Measurements from ENCODE around the gene POU2AF1. TPM values are rescaled to one million over a fixed set of nuclear protein-coding genes. Genes with fewer than 3 reads are reported as not detected.

Gene POU2AF1
- total and polyA plus RNA-seq, 12 donors: 0.03 to 1.7 (median 0.55) TPM; not detected in 6

DNA sequence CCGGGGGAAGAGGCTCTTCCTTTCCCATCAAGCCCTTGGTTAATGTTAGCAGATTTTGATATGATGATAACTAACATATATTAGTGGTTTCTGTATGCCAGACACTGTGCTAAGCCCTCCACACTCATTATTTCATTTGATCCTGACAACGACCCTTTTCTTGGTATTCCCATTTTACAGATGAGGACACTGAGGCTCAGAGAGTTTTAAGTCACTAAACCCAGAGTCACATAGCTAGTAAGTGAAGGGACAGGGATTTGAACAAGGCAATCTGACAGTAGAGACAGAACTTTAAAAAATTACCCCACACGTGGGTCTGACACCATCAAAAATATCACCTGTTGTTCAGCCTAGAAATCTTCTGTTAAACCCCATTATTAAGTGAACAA is 22.4 kb downstream of the POU2AF1 start:
- 74 to 88% (median 78%) methylated on average over 3 of the region's 3 CpGs for WGBS, 4 donors
- Histone ChIP-seq H3K9me3 (replicated peaks in 1 of 3) (no peaks in the 10 kb centered on the region), H3K4me3 (no peak overlapping the region), H3K36me3 (replicated peaks in 1 of 2) (no peaks in the 10 kb centered on the region), H3K27me3 (no peaks in the 10 kb centered on the region), H3K27ac (no peak overlapping the region), H3K4me1 (replicated peaks in 1 of 2) (peaks cover 0 to 7% of the 10 kb centered on the region in 2 donors)
- TF ChIP-seq POLR2A (IDR thresholded peaks at IDR 0.05): no peak
- intact Hi-C loops (cut with DNase I): no loop called here
- no peak for DNase-seq

- no peaks in the 10 kb centered on the region for H3K36me3 ChIP-seq (replicated peaks in 1 of 2)
- H3K9me3 ChIP-seq (replicated peaks in 1 of 3): no peaks in the 10 kb centered on the region
- WGBS, 4 donors: 72 to 81% (median 77%) methylated on average over 5 of the region's 5 CpGs
- no peak overlapping the region for H3K27ac ChIP-seq
- DNase-seq: no peak
- peaks cover 0 to 11% of the 10 kb centered on the region in 2 donors for H3K4me1 ChIP-seq (replicated peaks in 1 of 2)
- no peak overlapping the region for H3K4me3 ChIP-seq
- intact Hi-C loops (cut with DNase I): no loop called here
- no peak for TF ChIP-seq POLR2A (IDR thresholded peaks at IDR 0.05)
- no peak for TF ChIP-seq CTCF (IDR thresholded peaks at IDR 0.05)
- no peaks in the 10 kb centered on the region for H3K27me3 ChIP-seq
Observed at GRCh38 chr11:111355956-111356659, 23.0 kb downstream of the POU2AF1 start.

DNA sequence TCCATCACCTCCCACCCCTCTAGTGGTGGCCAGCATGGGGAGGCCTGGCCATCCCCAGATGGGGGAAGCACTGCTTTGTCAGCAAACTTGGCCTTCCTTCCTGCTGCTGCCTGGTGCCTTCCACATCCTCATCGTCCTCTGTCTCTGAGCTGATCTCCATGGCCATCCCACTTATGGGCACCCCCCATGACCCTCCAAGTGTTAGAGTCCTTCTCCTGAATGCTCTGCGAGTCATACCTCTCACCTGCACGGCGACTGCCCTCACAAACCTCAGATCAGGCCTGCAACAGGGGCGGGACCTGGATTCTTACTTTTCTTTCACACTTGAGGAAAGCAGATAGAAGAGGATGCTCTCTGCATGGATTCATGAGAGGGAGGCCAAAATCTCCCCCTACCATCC is 24.0 kb downstream of the POU2AF1 start:
- no peak for TF ChIP-seq POLR2A (IDR thresholded peaks at IDR 0.05)
- no peak for TF ChIP-seq CTCF (IDR thresholded peaks at IDR 0.05)
- Histone ChIP-seq H3K27ac (no peak overlapping the region), H3K4me1 (replicated peaks in 1 of 2) (peaks cover 0 to 11% of the 10 kb centered on the region in 2 donors), H3K9me3 (replicated peaks in 1 of 3) (no peaks in the 10 kb centered on the region), H3K27me3 (no peaks in the 10 kb centered on the region), H3K4me3 (no peak overlapping the region), H3K36me3 (replicated peaks in 1 of 2) (no peaks in the 10 kb centered on the region)
- no peak for DNase-seq
- WGBS, 4 donors: 80 to 100% (median 95%) methylated on average over 3 to 5 of the region's 5 CpGs
- intact Hi-C loops (cut with DNase I): no loop called here

DNA sequence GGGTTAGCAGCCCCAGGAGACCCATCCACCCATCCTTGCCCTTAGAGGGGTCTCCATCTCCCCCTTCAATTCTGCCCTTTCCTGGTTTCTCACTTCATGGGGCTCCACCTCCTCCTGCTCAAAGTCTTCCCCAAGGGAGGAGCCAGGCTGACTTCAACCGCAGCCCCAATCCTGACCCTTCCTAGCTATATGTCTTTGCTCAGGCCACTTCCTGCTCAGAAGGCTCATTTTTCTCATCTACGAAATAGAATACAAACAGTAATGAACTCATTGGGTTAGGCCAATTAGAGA is 24.5 kb downstream of the POU2AF1 start:
- 89 to 91% (median 90%) methylated on average over 2 of the region's 2 CpGs for WGBS, 4 donors
- no peak overlapping the region for H3K4me3 ChIP-seq
- H3K27ac ChIP-seq: no peak overlapping the region
- H3K4me1 ChIP-seq (replicated peaks in 1 of 2): peaks cover 0 to 11% of the 10 kb centered on the region in 2 donors
- TF ChIP-seq CTCF (IDR thresholded peaks at IDR 0.05): no peak
- TF ChIP-seq POLR2A (IDR thresholded peaks at IDR 0.05): no peak
- intact Hi-C loops (cut with DNase I): no loop called here
- H3K9me3 ChIP-seq (replicated peaks in 1 of 3): no peaks in the 10 kb centered on the region
- no peaks in the 10 kb centered on the region for H3K27me3 ChIP-seq
- DNase-seq: no peak
- H3K36me3 ChIP-seq (replicated peaks in 1 of 2): no peaks in the 10 kb centered on the region

All from adrenal gland (tissue), 12 donors.